HepG2 (cell line): ENCODE results near the gene TBX3. TPM values are rescaled to one million over a fixed set of nuclear protein-coding genes. Genes with fewer than 3 reads are reported as not detected.

Source experiments
- AHR ChIP-seq: IDR thresholded peaks from 2 replicates; pipeline ENCODE4 v1.6.1; 2018; ENCODE audit warnings: missing genetic modification reagents, missing compliant biosample characterization
- ARID5B ChIP-seq: IDR thresholded peaks from 2 replicates; pipeline ENCODE4 v1.4.0; 2020; ENCODE audit warnings: mild to moderate bottlenecking, missing genetic modification reagents
- ARNT ChIP-seq: fragments of 450-650 bp; IDR thresholded peaks from 2 replicates; pipeline ENCODE4 v1.6.1; 2017
- E2F5 ChIP-seq: sonication (generic); formaldehyde crosslinking; conservative IDR thresholded peaks from 2 replicates; pipeline ENCODE4 v1.4.0; 2020; ENCODE audit warnings: missing genetic modification reagents
- ESRRA ChIP-seq: sonication (generic); formaldehyde crosslinking; IDR thresholded peaks from 2 replicates; pipeline ENCODE4 v1.5.1; 2020; ENCODE audit warnings: mild to moderate bottlenecking, low read depth, missing genetic modification reagents
- FOXM1 ChIP-seq: sonication (generic); formaldehyde crosslinking; IDR thresholded peaks from 2 replicates; pipeline ENCODE4 v1.5.0; 2020; ENCODE audit warnings: missing genetic modification reagents
- HOXA3 ChIP-seq: sonication (generic); formaldehyde crosslinking; IDR thresholded peaks from 2 replicates; pipeline ENCODE4 v1.5.0; 2020; ENCODE audit warnings: missing genetic modification reagents
- KDM2A ChIP-seq: sonication (generic); formaldehyde crosslinking; IDR thresholded peaks from 2 replicates; pipeline ENCODE4 v1.4.0; 2020; ENCODE audit warnings: low read depth, missing genetic modification reagents, borderline replicate concordance
- RARA ChIP-seq: IDR thresholded peaks from 2 replicates; pipeline ENCODE4 v1.6.1; 2016; ENCODE audit warnings: missing genetic modification reagents, missing compliant biosample characterization
- REPIN1 ChIP-seq: sonication (generic); formaldehyde crosslinking; IDR thresholded peaks from 2 replicates; pipeline ENCODE4 v1.8.0; 2022; ENCODE audit warnings: missing genetic modification reagents, low read depth, mild to moderate bottlenecking, borderline replicate concordance
- RXRA ChIP-seq: sonication (generic); formaldehyde crosslinking; IDR thresholded peaks from 2 replicates; pipeline ENCODE4 v1.5.1; 2020; ENCODE audit warnings: missing genetic modification reagents
- SATB2 ChIP-seq: sonication (generic); formaldehyde crosslinking; IDR thresholded peaks from 2 replicates; pipeline ENCODE4 v1.5.0; 2020; ENCODE audit warnings: missing genetic modification reagents
- SP1 ChIP-seq, 2 experiments: fragments of 450-650 bp in 1 of 2; sonication (generic) in 1 of 2; formaldehyde crosslinking in 1 of 2; IDR thresholded peaks; 2 replicates each; pipeline versions ENCODE4 v1.4.0 to v1.6.1; 2016 to 2020; ENCODE audit warnings: missing genetic modification reagents in 1 of 2
- SUZ12 ChIP-seq: fragments of 150-350 bp; IDR thresholded peaks from 2 replicates; pipeline ENCODE4 v1.6.1; 2014; ENCODE audit warnings: low read depth, low read length
- TFDP2 ChIP-seq: sonication (generic); formaldehyde crosslinking; IDR thresholded peaks from 2 replicates; pipeline ENCODE4 v1.4.0; 2020; ENCODE audit warnings: missing genetic modification reagents
- YY1 ChIP-seq: IDR thresholded peaks from 2 replicates; pipeline ENCODE4 v1.6.1; 2011; ENCODE audit warnings: low read length, low read depth, moderate library complexity, mild to moderate bottlenecking; ENCODE audit not compliant: insufficient read depth, insufficient replicate concordance
- ZBTB10 ChIP-seq: sonication (generic); formaldehyde crosslinking; IDR thresholded peaks from 2 replicates; pipeline ENCODE4 v1.4.0; 2020; ENCODE audit warnings: missing genetic modification reagents, borderline replicate concordance
- ZNF230 ChIP-seq: sonication (generic); formaldehyde crosslinking; IDR thresholded peaks from 2 replicates; pipeline ENCODE4 v1.4.0; 2020; ENCODE audit warnings: mild to moderate bottlenecking, missing genetic modification reagents
- ZNF644 ChIP-seq: IDR thresholded peaks from 2 replicates; pipeline ENCODE4 v1.6.1; 2016; ENCODE audit warnings: low read depth
- polyA plus RNA-seq, 8 experiments: library from polyadenylated mRNA; depleted of rRNA in 3 of 8; stranded (reverse) in 7 of 8; unstranded in 1 of 8; fragments of >200 nt; fragmentation: Illumina TruSeq in 4 of 8; extraction: Trizol in 4 of 8; gene quantifications; 2 replicates each; pipeline versions ENCODE4 v1.2.1 to v1.2.3, GENCODE V29; 2011 to 2016; ENCODE audit warnings: low read depth in 4 of 8, missing spikeins in 1 of 8, mixed read lengths in 1 of 8; ENCODE audit not compliant: insufficient read depth in 1 of 8
- total RNA-seq, 5 experiments: library from RNA; depleted of rRNA; stranded (reverse); fragments of >200 nt; fragmentation: Illumina TruSeq; extraction: Trizol; gene quantifications; 2 replicates each; pipeline ENCODE4 v1.2.3, GENCODE V29; 2016; ENCODE audit warnings: low read depth in 1 of 5

TBX3 gene
- total and polyA plus RNA-seq, 2 of the 13 experiments (the other 11 are each of a cell fraction or from before 2014, with no cell fraction given): 27.1 to 42.4 TPM

- no peak; the same call in 1 of the 2 replicates for TF ChIP-seq E2F5 (CRISPR knock-in tag)
- TF ChIP-seq SUZ12: no peak
- TF ChIP-seq ZNF644 (CRISPR knock-in tag): no peak
- no peak for TF ChIP-seq SP1 (IDR thresholded peaks at IDR 0.05)
- peak; percentile 54; the same call in 1 of the 2 replicates for TF ChIP-seq SP1 (CRISPR knock-in tag; IDR thresholded peaks at IDR 0.05)
- TF ChIP-seq ARID5B (CRISPR knock-in tag): peak; percentile 69
- peak; percentile 62; the same call in 1 of the 2 replicates for TF ChIP-seq AHR (CRISPR knock-in tag)
- TF ChIP-seq ZBTB10 (CRISPR knock-in tag): 0 out of 2 replicates have a peak, but pooled peaks have one; percentile 6
- TF ChIP-seq SATB2 (CRISPR knock-in tag): no peak; the same call in 1 of the 2 replicates
- TF ChIP-seq YY1: peak; percentile 45
- peak; percentile 70; the same call in 1 of the 2 replicates for TF ChIP-seq FOXM1
- peak; percentile 61; the same call in 1 of the 2 replicates for TF ChIP-seq KDM2A
- peak; percentile 84 for TF ChIP-seq REPIN1 (CRISPR knock-in tag)
- TF ChIP-seq RARA (CRISPR knock-in tag): peak; percentile 53; the same call in 1 of the 2 replicates
- TF ChIP-seq TFDP2 (CRISPR knock-in tag): peak; percentile 73
- peak; percentile 47; the same call in 1 of the 2 replicates for TF ChIP-seq HOXA3
- no peak for TF ChIP-seq ARNT
- TF ChIP-seq RXRA (CRISPR knock-in tag): peak; percentile 68
- no peak for TF ChIP-seq ZNF230 (CRISPR knock-in tag)
- peak; percentile 69; the same call in 1 of the 2 replicates for TF ChIP-seq ESRRA (CRISPR knock-in tag)
Measured at GRCh38 chr12:114684098-114684869, at the start of gene TBX3 (continued).
